ENCODE results near the gene CFAP300. TPM values are rescaled to one million over a fixed set of nuclear protein-coding genes. Genes with fewer than 3 reads are reported as not detected.

Gene CFAP300
- total RNA-seq, 1 donor from 2014 or later = 0.64 TPM

DNA sequence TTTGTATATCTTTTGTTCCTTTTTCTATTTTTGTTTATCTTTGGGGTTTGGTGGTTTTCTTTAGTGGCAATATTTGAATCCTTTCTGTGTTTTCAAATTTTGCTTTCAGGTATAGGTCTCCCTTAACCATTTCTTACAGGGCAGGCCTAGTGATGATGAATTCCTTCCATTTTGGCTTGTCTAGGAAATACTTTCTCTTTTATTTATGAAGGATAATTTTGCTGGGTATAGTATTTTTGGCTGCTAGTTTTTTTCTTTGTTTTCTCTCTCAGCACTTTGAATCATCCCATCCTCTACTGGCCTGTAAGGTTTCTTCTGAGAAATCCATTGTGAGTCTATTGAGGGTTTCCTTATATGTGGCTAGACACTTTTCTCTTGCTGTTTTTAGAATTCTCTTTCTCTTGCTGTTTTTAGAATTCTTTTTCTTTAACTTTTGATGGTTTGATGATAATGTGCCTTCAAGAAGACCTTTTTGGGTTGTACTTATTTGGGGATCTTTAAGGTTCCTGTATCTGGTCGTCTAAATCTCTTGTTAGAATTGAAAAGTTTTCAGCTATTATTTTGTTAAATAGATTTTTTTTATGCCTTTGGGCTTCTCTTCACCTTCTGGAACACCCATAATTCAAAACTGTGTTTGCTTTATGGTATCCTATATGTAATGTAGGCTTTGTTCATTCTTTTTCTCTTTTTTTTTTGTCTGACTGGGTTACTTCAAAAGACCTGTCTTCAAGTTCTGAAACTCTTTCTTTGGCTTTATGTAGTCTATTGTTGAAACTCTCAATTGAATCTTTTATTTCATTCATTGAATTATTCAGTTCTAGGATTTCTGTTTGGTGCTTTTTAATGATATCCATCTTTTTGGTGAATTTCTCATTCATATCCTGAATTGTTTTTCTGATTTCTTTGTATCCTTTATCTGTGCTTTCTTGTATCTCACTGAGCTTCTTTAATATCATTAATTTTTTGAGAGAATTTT, 24.5 kb downstream of the CFAP300 start:
- Histone ChIP-seq H3K36me3 (ENCODE audit: insufficient read depth, low read length) (no peaks in the 10 kb centered on the region), H2AFZ (ENCODE audit: low read depth, low read length) (no peak overlapping the region), H3K79me2 (ENCODE audit: insufficient read depth, low read length) (no peaks in the 10 kb centered on the region), H3K9me3 (ENCODE audit: insufficient read depth, low read depth, low read length) (peaks cover 4% of the 10 kb centered on the region), H3K4me3 (ENCODE audit: insufficient read depth, low read depth, low read length) (no peak overlapping the region), H3K27me3 (ENCODE audit: insufficient read depth, low read length) (no peaks in the 10 kb centered on the region), H3K4me1 (ENCODE audit: insufficient read depth, low read length) (no peaks in the 10 kb centered on the region), H3K27ac (ENCODE audit: low read depth, low read length) (no peak overlapping the region), H3K4me2 (ENCODE audit: low read length) (no peak overlapping the region), H3K9ac (ENCODE audit: low read length) (no peak overlapping the region), H4K20me1 (ENCODE audit: insufficient read depth, low read length) (no peaks in the 10 kb centered on the region)
- Mint-ChIP-seq H3K4me3 (ENCODE audit: unreplicated experiment) (no peak overlapping the region), H3K4me1 (ENCODE audit: low read depth, unreplicated experiment) (no peaks in the 10 kb centered on the region), H3K9me3 (ENCODE audit: unreplicated experiment) (peaks cover 24% of the 10 kb centered on the region), H3K36me3 (ENCODE audit: low read depth, unreplicated experiment) (peaks cover 3% of the 10 kb centered on the region), H3K27me3 (ENCODE audit: low read depth, unreplicated experiment) (no peaks in the 10 kb centered on the region), H3K27ac (ENCODE audit: unreplicated experiment) (no peak overlapping the region)
- TF ChIP-seq, protein P1, sequence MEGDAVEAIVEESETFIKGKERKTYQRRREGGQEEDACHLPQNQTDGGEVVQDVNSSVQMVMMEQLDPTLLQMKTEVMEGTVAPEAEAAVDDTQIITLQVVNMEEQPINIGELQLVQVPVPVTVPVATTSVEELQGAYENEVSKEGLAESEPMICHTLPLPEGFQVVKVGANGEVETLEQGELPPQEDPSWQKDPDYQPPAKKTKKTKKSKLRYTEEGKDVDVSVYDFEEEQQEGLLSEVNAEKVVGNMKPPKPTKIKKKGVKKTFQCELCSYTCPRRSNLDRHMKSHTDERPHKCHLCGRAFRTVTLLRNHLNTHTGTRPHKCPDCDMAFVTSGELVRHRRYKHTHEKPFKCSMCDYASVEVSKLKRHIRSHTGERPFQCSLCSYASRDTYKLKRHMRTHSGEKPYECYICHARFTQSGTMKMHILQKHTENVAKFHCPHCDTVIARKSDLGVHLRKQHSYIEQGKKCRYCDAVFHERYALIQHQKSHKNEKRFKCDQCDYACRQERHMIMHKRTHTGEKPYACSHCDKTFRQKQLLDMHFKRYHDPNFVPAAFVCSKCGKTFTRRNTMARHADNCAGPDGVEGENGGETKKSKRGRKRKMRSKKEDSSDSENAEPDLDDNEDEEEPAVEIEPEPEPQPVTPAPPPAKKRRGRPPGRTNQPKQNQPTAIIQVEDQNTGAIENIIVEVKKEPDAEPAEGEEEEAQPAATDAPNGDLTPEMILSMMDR (IDR thresholded peaks at IDR 0.05; ENCODE audit: insufficient read depth, low read depth, low read length) = no peak
- no peak for TF ChIP-seq EZH2 (IDR thresholded peaks at IDR 0.05; ENCODE audit: insufficient read depth, low read length)
- FAIRE-seq = peak; percentile 67
- DNase-seq (ENCODE audit: low read depth) = no peak

DNA sequence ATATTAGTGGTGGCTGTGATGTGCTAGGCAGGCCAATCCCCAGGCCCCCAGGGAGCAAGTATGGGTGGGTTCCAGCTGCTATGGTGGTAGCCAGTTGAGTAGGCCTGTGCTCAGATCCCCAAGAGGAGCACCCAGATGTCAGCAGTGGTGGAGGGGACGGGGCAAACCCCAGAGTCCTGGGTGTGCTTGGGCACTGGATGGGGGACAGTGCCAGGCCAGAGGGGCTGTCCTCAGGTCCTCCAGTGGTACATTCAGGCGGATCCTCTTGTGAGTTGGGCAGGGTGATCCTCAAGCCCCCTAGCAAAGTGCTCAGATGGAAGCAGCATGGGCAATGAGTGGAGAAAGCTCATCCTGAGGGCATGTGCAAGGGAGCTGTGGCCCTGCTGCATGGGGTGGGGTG, 26.0 kb downstream of the CFAP300 start:
- FAIRE-seq (no peak), DNase-seq (ENCODE audit: low read depth) (no peak)
- Mint-ChIP-seq H3K4me3 (ENCODE audit: unreplicated experiment) (no peak overlapping the region), H3K9me3 (ENCODE audit: unreplicated experiment) (peaks cover 24% of the 10 kb centered on the region), H3K36me3 (ENCODE audit: low read depth, unreplicated experiment) (peaks cover 3% of the 10 kb centered on the region), H3K27ac (ENCODE audit: unreplicated experiment) (no peak overlapping the region), H3K27me3 (ENCODE audit: low read depth, unreplicated experiment) (no peaks in the 10 kb centered on the region), H3K4me1 (ENCODE audit: low read depth, unreplicated experiment) (no peaks in the 10 kb centered on the region)
- H3K4me1 ChIP-seq (ENCODE audit: insufficient read depth, low read length) = no peaks in the 10 kb centered on the region
- H2AFZ ChIP-seq (ENCODE audit: low read depth, low read length) = no peak overlapping the region
- no peak for TF ChIP-seq EZH2 (IDR thresholded peaks at IDR 0.05; ENCODE audit: insufficient read depth, low read length)
- TF ChIP-seq, protein P1 (IDR thresholded peaks at IDR 0.05; ENCODE audit: insufficient read depth, low read depth, low read length) = no peak
- no peak overlapping the region for H3K4me3 ChIP-seq (ENCODE audit: insufficient read depth, low read depth, low read length)
- no peak overlapping the region for H3K27ac ChIP-seq (ENCODE audit: low read depth, low read length)
- H3K9me3 ChIP-seq (ENCODE audit: insufficient read depth, low read depth, low read length) = peaks cover 4% of the 10 kb centered on the region
- H3K27me3 ChIP-seq (ENCODE audit: insufficient read depth, low read length) = no peaks in the 10 kb centered on the region
- H4K20me1 ChIP-seq (ENCODE audit: insufficient read depth, low read length) = no peaks in the 10 kb centered on the region
- H3K4me2 ChIP-seq (ENCODE audit: low read length) = no peak overlapping the region
- no peaks in the 10 kb centered on the region for H3K79me2 ChIP-seq (ENCODE audit: insufficient read depth, low read length)
- H3K9ac ChIP-seq (ENCODE audit: low read length) = no peak overlapping the region
- no peaks in the 10 kb centered on the region for H3K36me3 ChIP-seq (ENCODE audit: insufficient read depth, low read length)

DNA sequence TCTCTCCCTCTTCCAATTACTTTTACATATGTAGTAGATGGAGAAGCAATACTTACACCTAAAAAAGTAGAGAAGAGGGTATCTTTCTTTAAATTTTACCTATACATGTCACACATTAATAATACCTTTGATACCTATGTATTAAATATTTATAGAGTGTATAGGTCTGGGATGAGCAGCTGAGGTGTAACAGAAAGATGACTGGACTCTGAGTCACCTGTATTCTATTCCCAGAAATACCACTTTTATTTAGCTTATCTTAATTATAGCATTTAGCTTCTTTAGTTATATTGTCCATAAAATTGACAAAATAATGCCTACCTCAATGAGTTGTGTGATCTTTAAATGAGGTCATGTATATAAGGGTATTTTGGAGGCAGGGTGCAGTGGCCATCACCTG, 32.4 kb downstream of the CFAP300 start:
- FAIRE-seq = no peak

More for the DNA sequence above, 32.4 kb downstream of the CFAP300 start:
- Histone ChIP-seq H3K4me2 (ENCODE audit: low read length) (no peak overlapping the region), H2AFZ (ENCODE audit: low read depth, low read length) (no peak overlapping the region), H3K27me3 (ENCODE audit: insufficient read depth, low read length) (no peaks in the 10 kb centered on the region), H3K9ac (ENCODE audit: low read length) (no peak overlapping the region), H3K79me2 (ENCODE audit: insufficient read depth, low read length) (no peaks in the 10 kb centered on the region), H3K27ac (ENCODE audit: low read depth, low read length) (no peak overlapping the region), H3K4me1 (ENCODE audit: insufficient read depth, low read length) (no peaks in the 10 kb centered on the region), H4K20me1 (ENCODE audit: insufficient read depth, low read length) (no peaks in the 10 kb centered on the region), H3K9me3 (ENCODE audit: insufficient read depth, low read depth, low read length) (no peaks in the 10 kb centered on the region), H3K4me3 (ENCODE audit: insufficient read depth, low read depth, low read length) (no peak overlapping the region), H3K36me3 (ENCODE audit: insufficient read depth, low read length) (no peaks in the 10 kb centered on the region)
- Mint-ChIP-seq H3K27me3 (ENCODE audit: low read depth, unreplicated experiment) (no peaks in the 10 kb centered on the region), H3K4me1 (ENCODE audit: low read depth, unreplicated experiment) (no peaks in the 10 kb centered on the region), H3K9me3 (ENCODE audit: unreplicated experiment) (no peaks in the 10 kb centered on the region), H3K27ac (ENCODE audit: unreplicated experiment) (no peak overlapping the region), H3K4me3 (ENCODE audit: unreplicated experiment) (no peak overlapping the region), H3K36me3 (ENCODE audit: low read depth, unreplicated experiment) (no peaks in the 10 kb centered on the region)
- DNase-seq (ENCODE audit: low read depth) = no peak
- TF ChIP-seq, protein P1 (IDR thresholded peaks at IDR 0.05; ENCODE audit: insufficient read depth, low read depth, low read length) = no peak
- TF ChIP-seq EZH2 (IDR thresholded peaks at IDR 0.05; ENCODE audit: insufficient read depth, low read length) = no peak

Data from astrocyte (in vitro differentiated cells and primary cell).